A549 (cell line): Measurements from ENCODE around the gene FAM114A2. TPM values are rescaled to one million over a fixed set of nuclear protein-coding genes. Genes with fewer than 3 reads are reported as not detected.

Source experiments
- ATAC-seq, 2 experiments: fragments of 200-7000 bp in 1 of 2; fragments of >200 bp in 1 of 2; cut with Nextera tagmentation in 1 of 2; cut with Tn5 transposase in 1 of 2; 3 replicates each; pipeline versions ENCODE4 v1.8.0 to v1.9.1; 2018 to 2020; ENCODE audit warnings: mild to moderate bottlenecking in 1 of 2, moderate library complexity in 1 of 2
- CTCF ChIA-PET: fragments of 300-600 bp; sonication (Branson Sonifier 250); formaldehyde crosslinking; extraction: SDS; loops from one replicate; lab custom pipeline; 2021; ENCODE audit warnings: antibody characterized with exemption, inconsistent platforms; lab: Yijun Ruan, JAX
- POLR2A ChIA-PET: fragments of 350-600 bp; formaldehyde crosslinking; extraction: SDS; loops from one replicate; lab custom pipeline; 2021; ENCODE audit warnings: antibody characterized with exemption, inconsistent platforms; lab: Yijun Ruan, JAX
- DNase-seq, 2 experiments: peaks; one replicate each; pipeline versions ENCODE4 v3.0.0 to v3.0.0-alpha.2; 2011 to 2016; ENCODE audit warnings: low read depth in 1 of 2, low spot score in 1 of 2
- FAIRE-seq: peaks from 2 replicates; lab custom pipeline; 2011; peaks lifted over from hg19 to GRCh38; lab: Jason Lieb, UNC
- H3K27ac ChIP-seq, 2 experiments: fragments of >200 bp; sonication (Bioruptor Twin); formaldehyde crosslinking; 3 replicates each; pipeline ENCODE4 v1.5.1; 2016 to 2017
- H3K4me1 ChIP-seq: fragments of >200 bp; sonication (Bioruptor Twin); formaldehyde crosslinking; 3 replicates; pipeline ENCODE4 v1.6.1; 2016
- H3K4me2 ChIP-seq: fragments of >200 bp; sonication (Bioruptor Twin); formaldehyde crosslinking; 3 replicates; pipeline ENCODE4 v1.6.1; 2016
- H3K4me3 ChIP-seq: fragments of >200 bp; sonication (Bioruptor Twin); formaldehyde crosslinking; 3 replicates; pipeline ENCODE4 v1.5.1; 2016
- H3K9me3 ChIP-seq: fragments of >200 bp; sonication (Bioruptor Twin); formaldehyde crosslinking; 3 replicates; pipeline ENCODE4 v1.6.1; 2016
- FOSB ChIP-seq: fragments of 250-450 bp; sonication (Bioruptor Pico); IDR thresholded peaks from 2 replicates; pipeline ENCODE4 v1.5.0; 2020; ENCODE audit warnings: mild to moderate bottlenecking, moderate library complexity
- FOSL2 ChIP-seq, 2 experiments: fragments of 450-650 bp in 1 of 2; fragments of >200 bp in 1 of 2; sonication (Bioruptor Twin) in 1 of 2; formaldehyde crosslinking; IDR thresholded peaks; 2 replicates each; pipeline versions ENCODE4 v1.5.0 to v1.6.1; 2016 to 2020; ENCODE audit warnings: mild to moderate bottlenecking in 1 of 2, moderate library complexity in 1 of 2
- GATA3 ChIP-seq: IDR thresholded peaks from 2 replicates; pipeline ENCODE4 v1.6.1; 2012; ENCODE audit warnings: borderline replicate concordance
- HOXA7 ChIP-seq: fragments of 250-450 bp; sonication (Bioruptor Pico); IDR thresholded peaks from 2 replicates; pipeline ENCODE4 v1.5.0; 2020; ENCODE audit warnings: mild to moderate bottlenecking, moderate library complexity
- JUNB ChIP-seq: fragments of >200 bp; sonication (Bioruptor Twin); formaldehyde crosslinking; IDR thresholded peaks from 2 replicates; pipeline ENCODE4 v1.6.1; 2016
- KDM1A ChIP-seq: fragments of 200-600 bp; sonication (generic); IDR thresholded peaks from 2 replicates; pipeline ENCODE4 v1.6.1; 2016; ENCODE audit warnings: low read depth, mild to moderate bottlenecking
- MYC ChIP-seq: IDR thresholded peaks from 2 replicates; pipeline ENCODE4 v1.6.1; 2012; ENCODE audit warnings: mild to moderate bottlenecking, inconsistent platforms, low read length, improper control_type of control experiment, borderline replicate concordance
- NFE2L2 ChIP-seq: fragments of 150-350 bp; conservative IDR thresholded peaks from 2 replicates; pipeline ENCODE4 v1.6.1; 2014; ENCODE audit warnings: low read length
- NPAS2 ChIP-seq: fragments of 250-450 bp; sonication (Bioruptor Pico); IDR thresholded peaks from 2 replicates; pipeline ENCODE4 v1.8.0; 2022; ENCODE audit warnings: mild to moderate bottlenecking, moderate library complexity, borderline replicate concordance
- NR3C1 ChIP-seq: fragments of >200 bp; sonication (Bioruptor Twin); formaldehyde crosslinking; IDR thresholded peaks from 3 replicates; pipeline ENCODE4 v1.6.1; 2017
- POLR2A ChIP-seq: IDR thresholded peaks from 2 replicates; pipeline ENCODE4 v1.6.1; 2012; ENCODE audit warnings: mild to moderate bottlenecking, low read length
- RAD21 ChIP-seq, 2 experiments: fragments of >200 bp in 1 of 2; sonication (Bioruptor Twin) in 1 of 2; formaldehyde crosslinking in 1 of 2; IDR thresholded peaks in 1 of 2; conservative IDR thresholded peaks in 1 of 2; 2 replicates in 1 of 2; 3 replicates in 1 of 2; pipeline ENCODE4 v1.6.1; 2012 to 2018; ENCODE audit warnings: inconsistent platforms in 1 of 2
- RFX5 ChIP-seq: fragments of 450-650 bp; IDR thresholded peaks from 2 replicates; pipeline ENCODE4 v1.7.1; 2014; ENCODE audit warnings: antibody characterized with exemption, mild to moderate bottlenecking, moderate library complexity
- SMC3 ChIP-seq: fragments of >200 bp; sonication (Bioruptor Twin); formaldehyde crosslinking; IDR thresholded peaks from 3 replicates; pipeline ENCODE4 v1.6.1; 2018; ENCODE audit warnings: inconsistent platforms
- ZC3H11A ChIP-seq: fragments of 450-650 bp; IDR thresholded peaks from 2 replicates; pipeline ENCODE4 v1.6.1; 2014; ENCODE audit warnings: antibody characterized with exemption, mild to moderate bottlenecking
- WGBS: methylation state at CpG from one replicate; pipeline ENCODE4 v1.1.6; 2017; ENCODE audit errors: missing lambda C conversion rate; 5-methylcytosine and 5-hydroxymethylcytosine counted together
- polyA plus RNA-seq, 4 experiments: library from polyadenylated mRNA; depleted of rRNA in 3 of 4; stranded (reverse); fragments of >200 nt; fragmentation: RNase III in 1 of 4; extraction: RNeasy Plus Mini Kit Qiagen cat#74134 plus additional on column Dnase treatment in 1 of 4; gene quantifications; 2 replicates in 3 of 4; 3 replicates in 1 of 4; pipeline ENCODE4 v1.2.3, GENCODE V29; 2011 to 2017
- TF ChIP-seq, protein P1 (sequence below): IDR thresholded peaks from 2 replicates; pipeline ENCODE4 v1.6.1; 2012; ENCODE audit warnings: low read depth, borderline replicate concordance
- TF ChIP-seq, protein P2 (sequence below): fragments of >200 bp; sonication (Bioruptor Twin); formaldehyde crosslinking; IDR thresholded peaks from 3 replicates; pipeline ENCODE4 v1.5.1; 2016
- TF ChIP-seq, protein P3 (sequence below): fragments of 250-450 bp; sonication (Bioruptor Pico); IDR thresholded peaks from 2 replicates; pipeline ENCODE4 v1.5.0; 2020; ENCODE audit warnings: low read depth, mild to moderate bottlenecking, moderate library complexity
- TF ChIP-seq, protein P4 (sequence below): fragments of >200 bp; sonication (Bioruptor Twin); formaldehyde crosslinking; IDR thresholded peaks from 3 replicates; pipeline ENCODE4 v1.6.1; 2016
- TF ChIP-seq, protein P5 (sequence below): IDR thresholded peaks from 2 replicates; pipeline ENCODE4 v1.6.1; 2012

Gene FAM114A2
- polyA plus RNA-seq, 2 of the 4 experiments (the other 2 are of a cell fraction): 14.6 to 21.3 TPM

DNA sequence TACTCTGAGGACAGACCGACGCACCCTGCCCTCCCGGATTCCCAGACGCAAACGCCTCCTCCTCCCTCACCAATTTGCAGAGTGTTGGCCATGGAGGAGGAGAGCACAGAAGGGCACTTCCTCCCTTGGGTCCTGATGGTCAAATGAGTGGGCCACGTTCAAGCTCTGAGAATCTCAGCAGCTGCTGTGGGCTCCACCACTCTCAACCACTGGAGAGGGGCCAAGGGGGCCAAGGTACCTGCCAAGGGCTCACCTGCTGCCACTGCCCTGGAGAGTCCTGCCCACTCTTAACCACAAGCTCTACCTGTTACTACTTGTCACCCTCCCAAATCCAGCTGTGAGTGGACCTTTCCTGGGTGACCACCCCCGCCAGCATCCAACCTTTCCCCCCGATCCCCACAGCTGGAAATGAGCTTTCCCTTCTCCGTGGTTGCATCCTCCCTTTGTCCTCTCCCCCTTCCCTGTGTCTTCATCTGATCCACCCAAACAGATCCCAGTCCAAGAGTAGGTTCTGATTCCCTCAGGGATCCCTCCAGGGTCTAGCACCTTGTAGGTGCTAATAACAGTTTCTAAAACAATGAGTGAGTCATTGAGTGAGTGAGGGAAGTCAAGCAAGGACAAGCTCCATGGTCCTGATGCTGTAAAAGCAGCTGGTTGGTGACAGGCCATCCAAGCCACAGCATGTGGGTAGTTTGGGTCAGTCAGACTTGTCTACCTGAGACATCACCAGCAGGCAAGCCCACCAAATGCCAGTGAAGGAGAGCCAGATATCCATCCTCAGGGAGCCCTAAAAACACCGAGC is 69.7 kb downstream of the FAM114A2 start:
- no peak for DNase-seq
- no peak for FAIRE-seq
- H3K4me1 ChIP-seq: no peaks in the 10 kb centered on the region
- TF ChIP-seq, protein P1, sequence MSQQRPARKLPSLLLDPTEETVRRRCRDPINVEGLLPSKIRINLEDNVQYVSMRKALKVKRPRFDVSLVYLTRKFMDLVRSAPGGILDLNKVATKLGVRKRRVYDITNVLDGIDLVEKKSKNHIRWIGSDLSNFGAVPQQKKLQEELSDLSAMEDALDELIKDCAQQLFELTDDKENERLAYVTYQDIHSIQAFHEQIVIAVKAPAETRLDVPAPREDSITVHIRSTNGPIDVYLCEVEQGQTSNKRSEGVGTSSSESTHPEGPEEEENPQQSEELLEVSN: no peak
- no peak for TF ChIP-seq RAD21 (conservative IDR thresholded peaks at IDR 0.05 in 1 of 2, IDR thresholded peaks at IDR 0.05 in 1 of 2)
- no peak for TF ChIP-seq POLR2A
- no peak for TF ChIP-seq ZC3H11A
- TF ChIP-seq MYC: no peak
- no peaks in the 10 kb centered on the region for H3K9me3 ChIP-seq
- no peak overlapping the region for H3K27ac ChIP-seq
- no peak overlapping the region for H3K4me3 ChIP-seq
- POLR2A ChIA-PET: no interaction called here
- 56% methylated on average over 10 of the region's 10 CpGs for WGBS
- no peak for ATAC-seq
- CTCF ChIA-PET: interaction anchor here (1.4 to 6.2 kb wide), 2 partner anchors 12 to 1436 kb away, joined by 3 to 102 read pairs; no protein-coding TSS in a partner anchor
- no peak overlapping the region for H3K4me2 ChIP-seq

DNA sequence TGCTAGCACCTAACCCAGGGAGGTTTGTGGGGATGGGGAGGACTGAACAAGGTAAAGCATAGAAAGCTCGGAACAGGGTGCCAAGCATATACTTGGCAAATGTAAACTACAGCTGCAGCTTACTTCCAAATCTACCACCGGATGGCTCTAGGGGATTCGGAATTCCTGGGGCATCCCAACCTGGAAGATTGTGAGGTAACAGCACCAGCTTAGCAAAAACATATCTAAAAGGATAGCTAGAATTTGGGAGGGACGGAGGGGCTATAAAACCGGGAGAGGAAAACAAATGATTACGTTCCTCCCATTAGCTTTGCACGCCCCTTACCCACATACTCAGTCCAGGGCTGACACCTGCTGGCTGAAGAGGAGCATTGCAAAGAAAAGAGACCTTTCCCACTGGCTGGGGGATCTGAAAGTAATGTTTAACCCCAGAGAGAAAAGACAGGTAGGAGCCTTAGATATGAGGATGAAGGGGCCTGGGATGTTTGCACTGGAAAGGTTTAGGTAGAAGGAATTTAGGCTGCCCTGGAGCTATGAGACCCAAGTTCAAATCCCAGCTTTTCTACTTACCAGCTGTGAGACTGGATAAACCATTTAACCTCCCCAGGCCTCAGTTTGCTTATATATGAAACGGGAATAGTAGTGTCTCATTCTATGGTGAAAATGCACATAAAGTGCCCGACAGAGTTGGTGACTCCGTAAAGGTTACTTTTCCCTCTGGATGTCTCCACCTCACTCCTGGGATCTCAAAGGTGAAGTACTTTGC is 73.6 kb downstream of the FAM114A2 start:
- TF ChIP-seq RAD21 (conservative IDR thresholded peaks at IDR 0.05 in 1 of 2, IDR thresholded peaks at IDR 0.05 in 1 of 2) (peak; percentile 96 to 97), NR3C1 (no peak), FOSB (no peak), FOSL2 (IDR thresholded peaks at IDR 0.05) (no peak), FOSL2 (CRISPR knock-in tag; IDR thresholded peaks at IDR 0.05) (no peak), RFX5 (no peak), SMC3 (peak; percentile 92), GATA3 (no peak), NFE2L2 (no peak), KDM1A (no peak), NPAS2 (CRISPR knock-in tag) (no peak), HOXA7 (no peak), JUNB (no peak)
- TF ChIP-seq, protein P2, sequence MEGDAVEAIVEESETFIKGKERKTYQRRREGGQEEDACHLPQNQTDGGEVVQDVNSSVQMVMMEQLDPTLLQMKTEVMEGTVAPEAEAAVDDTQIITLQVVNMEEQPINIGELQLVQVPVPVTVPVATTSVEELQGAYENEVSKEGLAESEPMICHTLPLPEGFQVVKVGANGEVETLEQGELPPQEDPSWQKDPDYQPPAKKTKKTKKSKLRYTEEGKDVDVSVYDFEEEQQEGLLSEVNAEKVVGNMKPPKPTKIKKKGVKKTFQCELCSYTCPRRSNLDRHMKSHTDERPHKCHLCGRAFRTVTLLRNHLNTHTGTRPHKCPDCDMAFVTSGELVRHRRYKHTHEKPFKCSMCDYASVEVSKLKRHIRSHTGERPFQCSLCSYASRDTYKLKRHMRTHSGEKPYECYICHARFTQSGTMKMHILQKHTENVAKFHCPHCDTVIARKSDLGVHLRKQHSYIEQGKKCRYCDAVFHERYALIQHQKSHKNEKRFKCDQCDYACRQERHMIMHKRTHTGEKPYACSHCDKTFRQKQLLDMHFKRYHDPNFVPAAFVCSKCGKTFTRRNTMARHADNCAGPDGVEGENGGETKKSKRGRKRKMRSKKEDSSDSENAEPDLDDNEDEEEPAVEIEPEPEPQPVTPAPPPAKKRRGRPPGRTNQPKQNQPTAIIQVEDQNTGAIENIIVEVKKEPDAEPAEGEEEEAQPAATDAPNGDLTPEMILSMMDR: peak; percentile 95
- TF ChIP-seq, protein P3, sequence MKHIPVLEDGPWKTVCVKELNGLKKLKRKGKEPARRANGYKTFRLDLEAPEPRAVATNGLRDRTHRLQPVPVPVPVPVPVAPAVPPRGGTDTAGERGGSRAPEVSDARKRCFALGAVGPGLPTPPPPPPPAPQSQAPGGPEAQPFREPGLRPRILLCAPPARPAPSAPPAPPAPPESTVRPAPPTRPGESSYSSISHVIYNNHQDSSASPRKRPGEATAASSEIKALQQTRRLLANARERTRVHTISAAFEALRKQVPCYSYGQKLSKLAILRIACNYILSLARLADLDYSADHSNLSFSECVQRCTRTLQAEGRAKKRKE: no peak
- TF ChIP-seq, protein P4, sequence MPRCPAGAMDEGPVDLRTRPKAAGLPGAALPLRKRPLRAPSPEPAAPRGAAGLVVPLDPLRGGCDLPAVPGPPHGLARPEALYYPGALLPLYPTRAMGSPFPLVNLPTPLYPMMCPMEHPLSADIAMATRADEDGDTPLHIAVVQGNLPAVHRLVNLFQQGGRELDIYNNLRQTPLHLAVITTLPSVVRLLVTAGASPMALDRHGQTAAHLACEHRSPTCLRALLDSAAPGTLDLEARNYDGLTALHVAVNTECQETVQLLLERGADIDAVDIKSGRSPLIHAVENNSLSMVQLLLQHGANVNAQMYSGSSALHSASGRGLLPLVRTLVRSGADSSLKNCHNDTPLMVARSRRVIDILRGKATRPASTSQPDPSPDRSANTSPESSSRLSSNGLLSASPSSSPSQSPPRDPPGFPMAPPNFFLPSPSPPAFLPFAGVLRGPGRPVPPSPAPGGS: no peak
- TF ChIP-seq, protein P5, sequence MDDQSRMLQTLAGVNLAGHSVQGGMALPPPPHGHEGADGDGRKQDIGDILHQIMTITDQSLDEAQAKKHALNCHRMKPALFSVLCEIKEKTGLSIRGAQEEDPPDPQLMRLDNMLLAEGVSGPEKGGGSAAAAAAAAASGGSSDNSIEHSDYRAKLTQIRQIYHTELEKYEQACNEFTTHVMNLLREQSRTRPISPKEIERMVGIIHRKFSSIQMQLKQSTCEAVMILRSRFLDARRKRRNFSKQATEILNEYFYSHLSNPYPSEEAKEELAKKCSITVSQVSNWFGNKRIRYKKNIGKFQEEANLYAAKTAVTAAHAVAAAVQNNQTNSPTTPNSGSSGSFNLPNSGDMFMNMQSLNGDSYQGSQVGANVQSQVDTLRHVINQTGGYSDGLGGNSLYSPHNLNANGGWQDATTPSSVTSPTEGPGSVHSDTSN: no peak
- DNase-seq (peak; percentile 59 to 83), FAIRE-seq (no peak), ATAC-seq (peak; percentile 75 to 93)
- Histone ChIP-seq H3K4me3 (no peak overlapping the region), H3K9me3 (no peaks in the 10 kb centered on the region), H3K4me2 (peak overlapping the region; percentile 62), H3K4me1 (no peaks in the 10 kb centered on the region), H3K27ac (no peak overlapping the region)
- 9% methylated on average over 10 of the region's 10 CpGs for WGBS
- CTCF ChIA-PET: interaction anchor here (0.6 to 6.2 kb wide), 72 partner anchors 8 to 1579 kb away, joined by 3 to 102 read pairs (median 3); no protein-coding TSS in a partner anchor
- POLR2A ChIA-PET: no interaction called here
